IMR-90 (cell line): ENCODE measurements around the gene PAX8. TPM values are rescaled to one million over a fixed set of nuclear protein-coding genes. Genes with fewer than 3 reads are reported as not detected.
A peak's percentile ranks its signal among the peaks of the same experiment; 100 is the strongest.

Source experiments
- ATAC-seq: fragments of 200-7000 bp; cut with Tn5 transposase; 2 replicates; pipeline ENCODE4 v1.9.1; 2020; ENCODE audit warnings: low read depth, mild to moderate bottlenecking, moderate library complexity
- BruUV-seq: library from RNA; stranded (reverse); fragments of 400-500 nt; replicated peaks from 2 replicates; lab custom pipeline; 2021; lab: Mats Ljungman, UMichigan
- CTCF ChIA-PET: fragments of 300-600 bp; formaldehyde crosslinking; extraction: SDS; loops from one replicate; lab custom pipeline; 2021; ENCODE audit warnings: antibody characterized with exemption; lab: Yijun Ruan, JAX
- POLR2A ChIA-PET: fragments of 300-600 bp; sonication (Branson Sonifier 250); formaldehyde crosslinking; loops from one replicate; lab custom pipeline; 2022; ENCODE audit warnings: antibody characterized with exemption; ENCODE audit not compliant: unreplicated experiment; lab: Charles Lee
- DNase-seq: peaks from one replicate; pipeline ENCODE4 v3.0.0; 2013
- H2AFZ ChIP-seq: replicated peaks from 2 replicates; pipeline ENCODE3; 2013; ENCODE audit warnings: low read length, mild to moderate bottlenecking; ENCODE audit not compliant: poor library complexity
- H2AK5ac ChIP-seq: 2 replicates; pipeline ENCODE4 v1.6.1; 2013; ENCODE audit warnings: low read depth, low read length, inconsistent platforms
- H2AK9ac ChIP-seq: replicated peaks from 2 replicates; pipeline ENCODE3; 2013; ENCODE audit warnings: mild to moderate bottlenecking, low read depth, low read length, moderate library complexity; ENCODE audit not compliant: poor library complexity
- H2BK120ac ChIP-seq: 2 replicates; pipeline ENCODE4 v1.6.1; 2013; ENCODE audit warnings: low read depth, low read length, inconsistent platforms
- H2BK15ac ChIP-seq: 3 replicates; pipeline ENCODE4 v1.6.1; 2013; ENCODE audit warnings: low read depth, low read length, inconsistent platforms
- H2BK20ac ChIP-seq: 2 replicates; pipeline ENCODE4 v1.6.1; 2013; ENCODE audit warnings: low read depth, mild to moderate bottlenecking, inconsistent platforms, low read length, moderate library complexity
- H2BK5ac ChIP-seq: 2 replicates; pipeline ENCODE4 v1.6.1; 2013; ENCODE audit warnings: mild to moderate bottlenecking, low read depth, low read length, inconsistent platforms; ENCODE audit not compliant: poor library complexity, severe bottlenecking
- H3K14ac ChIP-seq: replicated peaks from 2 replicates; pipeline ENCODE4 v1.6.1; 2013; ENCODE audit warnings: low read depth, low read length, inconsistent platforms
- H3K18ac ChIP-seq: 2 replicates; pipeline ENCODE4 v1.6.1; 2013; ENCODE audit warnings: low read depth, low read length, control low read depth
- H3K23ac ChIP-seq: 2 replicates; pipeline ENCODE4 v1.6.1; 2013; ENCODE audit warnings: low read depth, low read length, inconsistent platforms
- H3K27ac ChIP-seq: 2 replicates; pipeline ENCODE4 v1.5.1; 2013; ENCODE audit warnings: mild to moderate bottlenecking, control low read depth, low read length; ENCODE audit not compliant: insufficient read depth
- H3K27me3 ChIP-seq: 2 replicates; pipeline ENCODE4 v1.6.1; 2013; ENCODE audit warnings: low read length; ENCODE audit not compliant: control insufficient read depth, insufficient read depth
- H3K36me3 ChIP-seq: 2 replicates; pipeline ENCODE4 v1.6.1; 2013; ENCODE audit warnings: low read length, mixed read lengths; ENCODE audit not compliant: control insufficient read depth, insufficient read depth
- H3K4ac ChIP-seq: 2 replicates; pipeline ENCODE4 v1.6.1; 2013; ENCODE audit warnings: low read depth, low read length, inconsistent platforms
- H3K4me1 ChIP-seq: 2 replicates; pipeline ENCODE4 v1.6.1; 2013; ENCODE audit warnings: low read length, mixed read lengths; ENCODE audit not compliant: control insufficient read depth, insufficient read depth
- H3K4me2 ChIP-seq: 2 replicates; pipeline ENCODE4 v1.6.1; 2013; ENCODE audit warnings: low read depth, mild to moderate bottlenecking, control low read depth, low read length, moderate library complexity
- H3K4me3 ChIP-seq: 2 replicates; pipeline ENCODE4 v1.5.1; 2013; ENCODE audit warnings: low read depth, mild to moderate bottlenecking, control low read depth, low read length, moderate library complexity; ENCODE audit not compliant: insufficient read depth
- H3K56ac ChIP-seq: 2 replicates; pipeline ENCODE4 v1.6.1; 2013; ENCODE audit warnings: low read length, inconsistent platforms; ENCODE audit not compliant: insufficient read depth; ENCODE audit errors: extremely low read depth
- H3K79me1 ChIP-seq, 2 experiments: 2 replicates each; pipeline ENCODE4 v1.6.1; 2013; ENCODE audit warnings: low read length in 2 of 2, inconsistent platforms in 1 of 2, low read depth in 1 of 2
- H3K9ac ChIP-seq: 2 replicates; pipeline ENCODE4 v1.6.1; 2013; ENCODE audit warnings: low read depth, low read length, control low read depth
- H3K9me1 ChIP-seq: 2 replicates; pipeline ENCODE4 v1.6.1; 2013; ENCODE audit warnings: low read length, inconsistent platforms; ENCODE audit not compliant: insufficient read depth
- H3K9me3 ChIP-seq: 2 replicates; pipeline ENCODE4 v1.6.1; 2013; ENCODE audit warnings: low read length; ENCODE audit not compliant: control insufficient read depth, insufficient read depth
- H4K20me1 ChIP-seq: 2 replicates; pipeline ENCODE4 v1.6.1; 2013; ENCODE audit warnings: low read length, inconsistent platforms; ENCODE audit not compliant: insufficient read depth
- H4K5ac ChIP-seq: 2 replicates; pipeline ENCODE4 v1.6.1; 2013; ENCODE audit warnings: mild to moderate bottlenecking, low read depth, low read length, control low read depth
- H4K8ac ChIP-seq, 2 experiments: 2 replicates each; pipeline ENCODE4 v1.6.1; 2013; ENCODE audit warnings: low read depth in 2 of 2, low read length in 2 of 2, control low read depth in 1 of 2, inconsistent platforms in 1 of 2
- H4K91ac ChIP-seq: 2 replicates; pipeline ENCODE4 v1.6.1; 2013; ENCODE audit warnings: low read depth, low read length, inconsistent platforms; ENCODE audit not compliant: insufficient read depth
- BHLHE40 ChIP-seq: fragments of 150-350 bp; IDR thresholded peaks from 2 replicates; pipeline ENCODE4 v1.6.1; 2016; ENCODE audit warnings: mild to moderate bottlenecking, low read depth, low read length
- CEBPB ChIP-seq: IDR thresholded peaks from 2 replicates; pipeline ENCODE4 v1.6.1; 2012; ENCODE audit warnings: low read depth, low read length, improper control_type of control experiment
- MAFK ChIP-seq: IDR thresholded peaks from 2 replicates; pipeline ENCODE4 v1.6.1; 2012; ENCODE audit warnings: low read depth, low read length, improper control_type of control experiment
- MAZ ChIP-seq: IDR thresholded peaks from 2 replicates; pipeline ENCODE4 v1.6.1; 2012; ENCODE audit warnings: low read depth, mild to moderate bottlenecking, low read length, improper control_type of control experiment, moderate library complexity, borderline replicate concordance
- RCOR1 ChIP-seq: IDR thresholded peaks from 2 replicates; pipeline ENCODE4 v1.6.1; 2012; ENCODE audit warnings: mild to moderate bottlenecking, low read length, improper control_type of control experiment; ENCODE audit not compliant: insufficient replicate concordance
- RFX5 ChIP-seq: IDR thresholded peaks from 2 replicates; pipeline ENCODE4 v1.8.0; 2012; ENCODE audit warnings: low read depth, mild to moderate bottlenecking, low read length, moderate library complexity
- USF2 ChIP-seq: fragments of 150-350 bp; IDR thresholded peaks from 2 replicates; pipeline ENCODE4 v1.6.1; 2017; ENCODE audit warnings: mild to moderate bottlenecking, antibody characterized with exemption, low read length, low read depth
- WGBS, 2 experiments: methylation state at CpG; one replicate each; pipeline versions ENCODE4 v1.1.5 to v1.1.7; 2013; ENCODE audit warnings: missing lambda C conversion rate in 2 of 2; ENCODE audit not compliant: insufficient read length in 1 of 2; ENCODE audit errors: extremely low coverage in 2 of 2; 5-methylcytosine and 5-hydroxymethylcytosine counted together
- dilution Hi-C: fragments of 300-500 bp; cut with HindIII; formaldehyde crosslinking; loops from one replicate; pipeline ENCODE4 v1.14.3; 2018; ENCODE audit warnings: low sequenced_read_pairs; ENCODE audit not compliant: unreplicated experiment
- in situ Hi-C: fragments of 300-500 bp; cut with MboI; formaldehyde crosslinking; loops from 3 replicates; pipeline ENCODE4 v1.14.3; 2019; ENCODE audit warnings: low sequenced_read_pairs, inconsistent platforms, mixed read lengths
- intact Hi-C: fragments of 100-400 bp; cut with micrococcal nuclease; formaldehyde crosslinking; loops from 2 replicates; pipeline ENCODE4 v1.10.0; 2022
- polyA plus RNA-seq, 3 experiments: library from polyadenylated mRNA; depleted of rRNA; stranded (reverse); fragments of >200 nt; gene quantifications; 2 replicates each; pipeline ENCODE4 v1.2.3, GENCODE V29; 2012; ENCODE audit warnings: low replicate concordance in 1 of 3
- total RNA-seq: library from RNA; depleted of rRNA; stranded (reverse); fragments of >200 nt; gene quantifications from 2 replicates; pipeline ENCODE4 v1.2.3, GENCODE V29; 2012
- TF ChIP-seq, protein P1 (sequence below): conservative IDR thresholded peaks from 2 replicates; pipeline ENCODE4 v1.5.1; 2012; ENCODE audit warnings: mild to moderate bottlenecking, low read depth, low read length, improper control_type of control experiment

Gene PAX8
- total and polyA plus RNA-seq, 2 of the 4 experiments (the other 2 are of a cell fraction) = 0.18 to 1.5 TPM

GRCh38 chr2:113173542-113174375, 105.0 kb downstream of the PAX8 start, which contains the start of gene PSD4:
TSS of gene PSD4 (plus strand) at chr2:113173971. CDS start at chr2:113182457, 8,486 bp downstream.
- peaks cover 22% of the 10 kb centered on the region for H3K27me3 ChIP-seq
- no peaks in the 10 kb centered on the region for H4K20me1 ChIP-seq
- H3K4ac ChIP-seq = no peak within 1 kb of the TSS
- no peak within 1 kb of the TSS for H3K9ac ChIP-seq
- H4K5ac ChIP-seq = no peak within 1 kb of the TSS
- ChIA-PET CTCF (no interaction called here), POLR2A (no interaction called here)
- intact Hi-C loops = no loop called here
- H3K56ac ChIP-seq = no peak within 1 kb of the TSS
- H3K23ac ChIP-seq = no peak within 1 kb of the TSS
- H2BK5ac ChIP-seq = no peak within 1 kb of the TSS
- in situ Hi-C loops = no loop called here
- no peak within 1 kb of the TSS for H2BK120ac ChIP-seq
- no TSS peak for BruUV-seq
- no peak within 1 kb of the TSS for H3K27ac ChIP-seq
- H3K4me1 ChIP-seq = no peaks in the 10 kb centered on the region
- H3K36me3 ChIP-seq = no peaks in the 10 kb centered on the region
- ATAC-seq (no peak), DNase-seq (no peak)
- H2AK9ac ChIP-seq = peak within 1 kb of the TSS; percentile 28
- H3K9me1 ChIP-seq = no peaks in the 10 kb centered on the region
- no peak for TF ChIP-seq MAFK
- TF ChIP-seq CEBPB = no peak
- TF ChIP-seq, protein P1, sequence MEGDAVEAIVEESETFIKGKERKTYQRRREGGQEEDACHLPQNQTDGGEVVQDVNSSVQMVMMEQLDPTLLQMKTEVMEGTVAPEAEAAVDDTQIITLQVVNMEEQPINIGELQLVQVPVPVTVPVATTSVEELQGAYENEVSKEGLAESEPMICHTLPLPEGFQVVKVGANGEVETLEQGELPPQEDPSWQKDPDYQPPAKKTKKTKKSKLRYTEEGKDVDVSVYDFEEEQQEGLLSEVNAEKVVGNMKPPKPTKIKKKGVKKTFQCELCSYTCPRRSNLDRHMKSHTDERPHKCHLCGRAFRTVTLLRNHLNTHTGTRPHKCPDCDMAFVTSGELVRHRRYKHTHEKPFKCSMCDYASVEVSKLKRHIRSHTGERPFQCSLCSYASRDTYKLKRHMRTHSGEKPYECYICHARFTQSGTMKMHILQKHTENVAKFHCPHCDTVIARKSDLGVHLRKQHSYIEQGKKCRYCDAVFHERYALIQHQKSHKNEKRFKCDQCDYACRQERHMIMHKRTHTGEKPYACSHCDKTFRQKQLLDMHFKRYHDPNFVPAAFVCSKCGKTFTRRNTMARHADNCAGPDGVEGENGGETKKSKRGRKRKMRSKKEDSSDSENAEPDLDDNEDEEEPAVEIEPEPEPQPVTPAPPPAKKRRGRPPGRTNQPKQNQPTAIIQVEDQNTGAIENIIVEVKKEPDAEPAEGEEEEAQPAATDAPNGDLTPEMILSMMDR = no peak
- TF ChIP-seq MAZ = no peak
- no peak for TF ChIP-seq USF2
- no peak for TF ChIP-seq RCOR1
- no peak for TF ChIP-seq RFX5
- no peak for TF ChIP-seq BHLHE40
- no peak within 1 kb of the TSS for H2BK15ac ChIP-seq
- dilution Hi-C loops = no loop called here
- H3K4me3 ChIP-seq = no peak within 1 kb of the TSS
- WGBS, 2 experiments = 58% methylated on average over 4 of the region's 14 CpGs; no CpG with 5 or more reads in 1 of the 2 experiments
- H2AFZ ChIP-seq = no peak within 1 kb of the TSS
- H2AK5ac ChIP-seq = no peak within 1 kb of the TSS
- H3K79me1 ChIP-seq = no peaks in the 10 kb centered on the region
- no peak within 1 kb of the TSS for H3K18ac ChIP-seq
- no peak within 1 kb of the TSS for H3K4me2 ChIP-seq
- H2BK20ac ChIP-seq = no peak within 1 kb of the TSS
- no peak within 1 kb of the TSS for H4K91ac ChIP-seq
- H3K9me3 ChIP-seq = no peaks in the 10 kb centered on the region
- no peak within 1 kb of the TSS for H4K8ac ChIP-seq
- H3K14ac ChIP-seq = no peak within 1 kb of the TSS
